Neural cell (in vitro differentiated cells): ENCODE measurements around the gene SPRING1. TPM values are rescaled to one million over a fixed set of nuclear protein-coding genes. Genes with fewer than 3 reads are reported as not detected.

ENCODE experiments used
- H2AFZ ChIP-seq: fragments of 200-600, 300-800 bp; sonication (generic), shearing (Covaris generic); 2 replicates; pipeline ENCODE4 v1.6.0; 2014; ENCODE audit warnings: low read depth, mild to moderate bottlenecking, antibody characterized with exemption, low read length, moderate library complexity
- H3F3A ChIP-seq: fragments of 200-600 bp; shearing (Covaris generic); 2 replicates; pipeline ENCODE4 v1.6.1; 2016; ENCODE audit warnings: mild to moderate bottlenecking, moderate library complexity, mixed read lengths, antibody characterized with exemption, low read length; ENCODE audit not compliant: insufficient read depth, poor library complexity, severe bottlenecking
- H3K27ac ChIP-seq: fragments of 200-600, 300-800 bp; sonication (generic), shearing (Covaris generic); 2 replicates; pipeline ENCODE4 v1.5.1; 2014; ENCODE audit warnings: mild to moderate bottlenecking, low read length, moderate library complexity
- H3K27me3 ChIP-seq: fragments of 300-800, 200-600 bp; sonication (generic), shearing (Covaris generic); 2 replicates; pipeline ENCODE4 v1.6.0; 2014; ENCODE audit warnings: mild to moderate bottlenecking, low read depth, low read length, moderate library complexity; ENCODE audit not compliant: insufficient read depth
- H3K36me3 ChIP-seq: fragments of 300-800, 200-600 bp; sonication (generic), shearing (Covaris generic); 2 replicates; pipeline ENCODE4 v1.5.1; 2014; ENCODE audit warnings: mild to moderate bottlenecking, antibody characterized with exemption, low read length, moderate library complexity; ENCODE audit not compliant: insufficient read depth
- H3K4me2 ChIP-seq: fragments of 300-800, 200-600 bp; sonication (generic), shearing (Covaris generic); 2 replicates; pipeline ENCODE4 v1.6.0; 2014; ENCODE audit warnings: mild to moderate bottlenecking, low read length
- H3K4me3 ChIP-seq: fragments of 300-800, 200-600 bp; sonication (generic), shearing (Covaris generic); 2 replicates; pipeline ENCODE4 v1.5.1; 2014; ENCODE audit warnings: mild to moderate bottlenecking, low read length, moderate library complexity
- H3K79me2 ChIP-seq: fragments of 200-600 bp; shearing (Covaris generic); replicated peaks from 2 replicates; pipeline ENCODE4 v1.6.0; 2014; ENCODE audit warnings: mild to moderate bottlenecking, low read length, moderate library complexity; ENCODE audit not compliant: insufficient read depth
- H3K9ac ChIP-seq: fragments of 300-800, 200-600 bp; sonication (generic), shearing (Covaris generic); 2 replicates; pipeline ENCODE4 v1.6.1; 2016; ENCODE audit warnings: mild to moderate bottlenecking, low read length, mixed read lengths
- H3K9me2 ChIP-seq: fragments of 200-600 bp; shearing (Covaris generic); 2 replicates; pipeline ENCODE4 v1.6.1; 2016; ENCODE audit warnings: mild to moderate bottlenecking, low read length, mixed read lengths; ENCODE audit not compliant: insufficient read depth
- H3K9me3 ChIP-seq: fragments of 200-600, 300-800 bp; sonication (generic), shearing (Covaris generic); 2 replicates; pipeline ENCODE4 v1.6.1; 2016; ENCODE audit warnings: mild to moderate bottlenecking, mixed run types, low read length, moderate library complexity, mixed read lengths
- H4K20me1 ChIP-seq: fragments of 200-600 bp; shearing (Covaris generic); 2 replicates; pipeline ENCODE4 v1.6.1; 2016; ENCODE audit warnings: mild to moderate bottlenecking, mixed run types; ENCODE audit not compliant: insufficient read depth
- CTCF ChIP-seq: fragments of 450-650 bp; IDR thresholded peaks from 2 replicates; pipeline ENCODE4 v1.5.1; 2014; ENCODE audit warnings: antibody characterized with exemption, mild to moderate bottlenecking, moderate library complexity; ENCODE audit not compliant: poor library complexity, severe bottlenecking
- EP300 ChIP-seq: fragments of 450-650 bp; conservative IDR thresholded peaks from 2 replicates; pipeline ENCODE4 v1.6.1; 2014; ENCODE audit warnings: antibody characterized with exemption, mild to moderate bottlenecking, moderate library complexity; ENCODE audit not compliant: poor library complexity, severe bottlenecking
- EZH2 ChIP-seq: fragments of 200-600, 300-800 bp; shearing (Covaris generic), sonication (generic); IDR thresholded peaks from 2 replicates; pipeline ENCODE4 v1.6.1; 2014; ENCODE audit warnings: antibody characterized with exemption, low read length, borderline replicate concordance, mild to moderate bottlenecking; ENCODE audit not compliant: insufficient read depth, poor library complexity, severe bottlenecking
- MXI1 ChIP-seq: fragments of 450-650 bp; conservative IDR thresholded peaks from 2 replicates; pipeline ENCODE4 v1.6.1; 2014; ENCODE audit warnings: antibody characterized with exemption, mild to moderate bottlenecking; ENCODE audit not compliant: poor library complexity, severe bottlenecking
- POLR2AphosphoS5 ChIP-seq: IDR thresholded peaks from 2 replicates; pipeline ENCODE4 v1.6.1; 2012
- RAD21 ChIP-seq: fragments of 450-650 bp; conservative IDR thresholded peaks from 2 replicates; pipeline ENCODE4 v1.6.1; 2014; ENCODE audit warnings: antibody characterized with exemption, mild to moderate bottlenecking, moderate library complexity
- REST ChIP-seq: IDR thresholded peaks from 2 replicates; pipeline ENCODE4 v1.6.1; 2012; ENCODE audit warnings: borderline replicate concordance
- SMC3 ChIP-seq: fragments of 450-650 bp; conservative IDR thresholded peaks from 2 replicates; pipeline ENCODE4 v1.6.1; 2014; ENCODE audit warnings: antibody characterized with exemption, mild to moderate bottlenecking, moderate library complexity; ENCODE audit not compliant: poor library complexity
- TAF1 ChIP-seq: IDR thresholded peaks from 2 replicates; pipeline ENCODE4 v1.6.1; 2012; ENCODE audit warnings: low read depth
- polyA plus RNA-seq: library from polyadenylated mRNA; depleted of rRNA; stranded (reverse); fragments of >200 nt; gene quantifications from 2 replicates; pipeline ENCODE4 v1.2.3, GENCODE V29; 2014

Gene SPRING1
- polyA plus RNA-seq, 1 donor from 2014 or later = 48.1 TPM

DNA sequence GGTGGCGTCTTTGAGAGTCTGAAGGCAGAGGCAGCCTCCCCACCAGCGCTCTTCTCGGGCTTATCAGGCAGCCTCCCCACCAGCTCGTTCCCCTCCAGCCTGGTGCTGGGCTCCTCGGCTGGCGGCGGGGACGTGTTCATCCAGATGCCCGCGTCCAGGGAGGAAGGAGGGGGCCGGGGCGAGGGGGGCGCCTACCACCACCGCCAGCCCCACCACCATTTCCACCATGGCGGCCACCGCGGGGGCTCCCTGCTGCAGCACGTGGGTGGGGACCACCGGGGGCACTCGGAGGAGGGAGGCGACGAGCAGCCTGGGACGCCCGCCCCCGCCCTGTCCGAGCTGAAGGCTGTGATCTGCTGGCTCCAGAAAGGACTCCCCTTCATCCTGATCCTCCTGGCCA is 12.0 kb upstream of the SPRING1 start:
- H3K4me2 ChIP-seq = no peak overlapping the region
- H3K79me2 ChIP-seq = no peaks in the 10 kb centered on the region
- no peaks in the 10 kb centered on the region for H3K9me3 ChIP-seq
- no peaks in the 10 kb centered on the region for H3F3A ChIP-seq
- no peak overlapping the region for H2AFZ ChIP-seq
- peaks cover 4% of the 10 kb centered on the region for H3K36me3 ChIP-seq
- H3K27me3 ChIP-seq = no peaks in the 10 kb centered on the region
- H3K9me2 ChIP-seq = no peaks in the 10 kb centered on the region
- no peak overlapping the region for H3K4me3 ChIP-seq
- H4K20me1 ChIP-seq = no peaks in the 10 kb centered on the region
- TF ChIP-seq SMC3 = no peak
- TF ChIP-seq REST = no peak
- no peak for TF ChIP-seq EZH2
- TF ChIP-seq EP300 = no peak
- TF ChIP-seq CTCF = no peak
- TF ChIP-seq MXI1 = no peak
- TF ChIP-seq RAD21 = no peak
- TF ChIP-seq TAF1 = no peak
- no peak for TF ChIP-seq POLR2AphosphoS5
- H3K9ac ChIP-seq = no peak overlapping the region
- H3K27ac ChIP-seq = no peak overlapping the region

DNA sequence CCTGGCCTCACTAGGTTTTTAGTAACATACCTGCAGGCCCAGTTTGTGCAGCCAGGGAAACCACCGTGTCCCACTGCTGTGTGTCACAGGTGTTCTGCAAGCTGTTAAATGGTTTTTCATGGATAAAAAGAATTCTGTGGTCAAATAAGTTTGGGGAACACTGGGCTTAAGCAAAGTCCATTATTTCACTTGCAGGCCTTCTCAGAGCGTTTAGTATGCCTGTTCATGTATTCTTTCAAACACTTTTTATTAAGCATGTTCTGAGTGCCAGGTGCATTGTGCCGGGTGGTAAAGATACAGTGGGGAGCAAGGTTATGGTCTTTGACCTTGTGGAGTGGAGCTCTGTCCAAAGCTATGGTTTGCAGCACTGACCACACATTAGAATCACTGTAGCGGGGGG is 7.7 kb upstream of the SPRING1 start:
- H3K27me3 ChIP-seq = no peaks in the 10 kb centered on the region
- no peak overlapping the region for H3K9ac ChIP-seq
- no peaks in the 10 kb centered on the region for H3K9me3 ChIP-seq
- no peaks in the 10 kb centered on the region for H3K9me2 ChIP-seq
- no peaks in the 10 kb centered on the region for H4K20me1 ChIP-seq
- no peaks in the 10 kb centered on the region for H3F3A ChIP-seq
- peaks cover 4% of the 10 kb centered on the region for H3K36me3 ChIP-seq
- no peak for TF ChIP-seq MXI1
- no peak for TF ChIP-seq RAD21
- no peak for TF ChIP-seq TAF1
- TF ChIP-seq EZH2 = no peak
- no peaks in the 10 kb centered on the region for H3K79me2 ChIP-seq
- H2AFZ ChIP-seq = no peak overlapping the region
- no peak overlapping the region for H3K27ac ChIP-seq
- H3K4me2 ChIP-seq = no peak overlapping the region
- H3K4me3 ChIP-seq = no peak overlapping the region

- no peaks in the 10 kb centered on the region for H3K27me3 ChIP-seq
- no peak overlapping the region for H3K9ac ChIP-seq
- H3K79me2 ChIP-seq = no peaks in the 10 kb centered on the region
- no peaks in the 10 kb centered on the region for H3F3A ChIP-seq
- no peak overlapping the region for H2AFZ ChIP-seq
- H3K4me2 ChIP-seq = no peak overlapping the region
- H3K9me2 ChIP-seq = no peaks in the 10 kb centered on the region
- TF ChIP-seq SMC3 = no peak
- TF ChIP-seq CTCF = no peak
- no peak for TF ChIP-seq TAF1
- no peak for TF ChIP-seq EZH2
- no peak for TF ChIP-seq REST
- no peak for TF ChIP-seq RAD21
- TF ChIP-seq MXI1 = no peak
- TF ChIP-seq EP300 = no peak
- no peak for TF ChIP-seq POLR2AphosphoS5
- no peaks in the 10 kb centered on the region for H3K9me3 ChIP-seq
- H4K20me1 ChIP-seq = no peaks in the 10 kb centered on the region
- H3K4me3 ChIP-seq = no peak overlapping the region
- no peak overlapping the region for H3K27ac ChIP-seq
- H3K36me3 ChIP-seq = no peaks in the 10 kb centered on the region
These were observed 6.9 kb upstream of the SPRING1 start for GRCh38 chr12:116744766-116745165.
